ENCODE results near the gene CLPTM1.

DNA sequence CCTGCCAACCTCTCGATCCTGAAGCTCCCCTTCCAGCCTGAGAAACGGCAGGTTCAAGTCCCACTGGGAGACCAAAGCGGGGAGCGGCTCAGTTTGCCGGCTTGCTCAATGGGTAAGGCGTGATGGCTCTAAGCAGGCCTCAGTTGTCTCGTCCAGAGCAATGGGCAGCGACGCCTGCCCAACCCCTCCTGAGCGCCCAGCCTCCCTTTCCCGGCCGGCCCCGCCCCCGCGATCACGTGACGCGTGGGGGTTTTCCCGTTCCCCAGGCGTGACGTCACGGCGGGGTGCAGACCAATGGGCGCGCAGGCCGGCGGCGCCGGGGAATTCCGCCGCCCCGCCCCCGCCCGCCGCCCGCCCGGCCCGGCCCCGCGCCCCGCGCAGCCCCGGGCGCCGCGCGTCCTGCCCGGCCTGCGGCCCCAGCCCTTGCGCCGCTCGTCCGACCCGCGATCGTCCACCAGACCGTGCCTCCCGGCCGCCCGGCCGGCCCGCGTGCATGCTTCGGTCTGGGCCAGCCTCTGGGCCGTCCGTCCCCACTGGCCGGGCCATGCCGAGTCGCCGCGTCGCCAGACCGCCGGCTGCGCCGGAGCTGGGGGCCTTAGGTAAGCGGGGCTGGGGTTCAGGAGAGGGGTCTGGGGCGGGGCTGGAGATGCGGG, 46.0 kb downstream of the CLPTM1 start, which contains the start of gene RELB:
- TF ChIP-seq POLR2AphosphoS5 (IDR thresholded peaks at IDR 0.05; ENCODE audit: low read depth), result no peak
- TF ChIP-seq, protein P1, sequence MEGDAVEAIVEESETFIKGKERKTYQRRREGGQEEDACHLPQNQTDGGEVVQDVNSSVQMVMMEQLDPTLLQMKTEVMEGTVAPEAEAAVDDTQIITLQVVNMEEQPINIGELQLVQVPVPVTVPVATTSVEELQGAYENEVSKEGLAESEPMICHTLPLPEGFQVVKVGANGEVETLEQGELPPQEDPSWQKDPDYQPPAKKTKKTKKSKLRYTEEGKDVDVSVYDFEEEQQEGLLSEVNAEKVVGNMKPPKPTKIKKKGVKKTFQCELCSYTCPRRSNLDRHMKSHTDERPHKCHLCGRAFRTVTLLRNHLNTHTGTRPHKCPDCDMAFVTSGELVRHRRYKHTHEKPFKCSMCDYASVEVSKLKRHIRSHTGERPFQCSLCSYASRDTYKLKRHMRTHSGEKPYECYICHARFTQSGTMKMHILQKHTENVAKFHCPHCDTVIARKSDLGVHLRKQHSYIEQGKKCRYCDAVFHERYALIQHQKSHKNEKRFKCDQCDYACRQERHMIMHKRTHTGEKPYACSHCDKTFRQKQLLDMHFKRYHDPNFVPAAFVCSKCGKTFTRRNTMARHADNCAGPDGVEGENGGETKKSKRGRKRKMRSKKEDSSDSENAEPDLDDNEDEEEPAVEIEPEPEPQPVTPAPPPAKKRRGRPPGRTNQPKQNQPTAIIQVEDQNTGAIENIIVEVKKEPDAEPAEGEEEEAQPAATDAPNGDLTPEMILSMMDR (conservative IDR thresholded peaks at IDR 0.05; ENCODE audit: low read depth in 2 of 2), result no peak
- TF ChIP-seq, protein P2, sequence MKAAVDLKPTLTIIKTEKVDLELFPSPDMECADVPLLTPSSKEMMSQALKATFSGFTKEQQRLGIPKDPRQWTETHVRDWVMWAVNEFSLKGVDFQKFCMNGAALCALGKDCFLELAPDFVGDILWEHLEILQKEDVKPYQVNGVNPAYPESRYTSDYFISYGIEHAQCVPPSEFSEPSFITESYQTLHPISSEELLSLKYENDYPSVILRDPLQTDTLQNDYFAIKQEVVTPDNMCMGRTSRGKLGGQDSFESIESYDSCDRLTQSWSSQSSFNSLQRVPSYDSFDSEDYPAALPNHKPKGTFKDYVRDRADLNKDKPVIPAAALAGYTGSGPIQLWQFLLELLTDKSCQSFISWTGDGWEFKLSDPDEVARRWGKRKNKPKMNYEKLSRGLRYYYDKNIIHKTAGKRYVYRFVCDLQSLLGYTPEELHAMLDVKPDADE (IDR thresholded peaks at IDR 0.05), result no peak

All from GM23338 (cell line).